GM10266 (cell line): ENCODE results near the gene FABP1.

ENCODE experiments used
- DNase-seq: peaks from one replicate; pipeline ENCODE4 v3.0.0; 2012; ENCODE audit errors: extremely low spot score
- CTCF ChIP-seq: IDR thresholded peaks from 2 replicates; pipeline ENCODE4 v1.5.1; 2012; ENCODE audit warnings: mild to moderate bottlenecking, low read depth; ENCODE audit not compliant: control insufficient read depth, insufficient read depth; ENCODE audit errors: missing control alignments

The FABP1 gene

GRCh38 chr2:88088999-88089398 is 38.9 kb downstream of the FABP1 start:
- no peak for TF ChIP-seq CTCF
- no peak for DNase-seq

- TF ChIP-seq CTCF: no peak
- no peak for DNase-seq
These were observed 40.1 kb downstream of the FABP1 start for GRCh38 chr2:88087763-88088162.

GRCh38 chr2:88087073-88087472 is 40.8 kb downstream of the FABP1 start:
- no peak for DNase-seq
- no peak for TF ChIP-seq CTCF

GRCh38 chr2:88086401-88086800 is 41.5 kb downstream of the FABP1 start:
- TF ChIP-seq CTCF: no peak
- DNase-seq: no peak

- DNase-seq: no peak
- no peak for TF ChIP-seq CTCF
These were observed 42.3 kb downstream of the FABP1 start for GRCh38 chr2:88085602-88086001.

- no peak for TF ChIP-seq CTCF
- no peak for DNase-seq
These were observed 42.8 kb downstream of the FABP1 start for GRCh38 chr2:88085099-88085498.

- no peak for DNase-seq
- TF ChIP-seq CTCF: no peak
These were observed 45.1 kb downstream of the FABP1 start for GRCh38 chr2:88082781-88083180.
